Activated B cell treated with CpG ODN at 0.5 μM for 24 hours (primary cell): ENCODE measurements around the gene C1orf167. TPM values are rescaled to one million over a fixed set of nuclear protein-coding genes. Genes with fewer than 3 reads are reported as not detected.
A peak's percentile ranks its signal among the peaks of the same experiment; 100 is the strongest.

Source experiments
- ATAC-seq: fragments of 200-7000 bp; cut with Tn5 transposase; one replicate; pipeline ENCODE4 v1.10.0; 2021; ENCODE audit warnings: low read depth, mild to moderate bottlenecking, moderate library complexity
- CTCF ChIA-PET: fragments of 350-600 bp; sonication (Branson Sonifier 250); formaldehyde crosslinking; loops from one replicate; lab custom pipeline; 2021; ENCODE audit warnings: antibody characterized with exemption; lab: Charles Lee
- POLR2A ChIA-PET: fragments of 350-600 bp; sonication (Branson Sonifier 250); formaldehyde crosslinking; loops from one replicate; lab custom pipeline; 2021; ENCODE audit warnings: antibody characterized with exemption; lab: Charles Lee
- DNase-seq: peaks from one replicate; pipeline ENCODE4 v3.0.0; 2022
- H3K27ac Mint-ChIP-seq: one replicate; pipeline ENCODE4 v1.8.0; 2020; ENCODE audit warnings: mixed read lengths
- H3K27me3 Mint-ChIP-seq: one replicate; pipeline ENCODE4 v1.8.0; 2021; ENCODE audit warnings: mixed read lengths
- H3K36me3 Mint-ChIP-seq: one replicate; pipeline ENCODE4 v1.8.0; 2021; ENCODE audit warnings: low read depth, mixed read lengths
- H3K4me1 Mint-ChIP-seq: one replicate; pipeline ENCODE4 v1.8.0; 2021; ENCODE audit warnings: mixed read lengths
- H3K4me3 Mint-ChIP-seq: one replicate; pipeline ENCODE4 v1.8.0; 2020; ENCODE audit warnings: mild to moderate bottlenecking, mixed read lengths
- H3K9me3 Mint-ChIP-seq: one replicate; pipeline ENCODE4 v1.8.0; 2020; ENCODE audit warnings: mixed read lengths
- intact Hi-C: fragments of 100-400 bp; cut with micrococcal nuclease; formaldehyde crosslinking; loops from one replicate; pipeline ENCODE4 v1.15.1; 2024
- total RNA-seq: library from RNA; stranded (reverse); gene quantifications from 2 replicates; pipeline ENCODE4 v1.2.3, GENCODE V29; 2022
- TF ChIP-seq, protein P1 (sequence below): fragments of 200-600 bp; IDR thresholded peaks from one replicate; pipeline ENCODE4 v1.8.0; 2022; ENCODE audit warnings: antibody characterized with exemption, mild to moderate bottlenecking

Gene C1orf167
- total RNA-seq, 1 donor from 2014 or later, result not detected

DNA sequence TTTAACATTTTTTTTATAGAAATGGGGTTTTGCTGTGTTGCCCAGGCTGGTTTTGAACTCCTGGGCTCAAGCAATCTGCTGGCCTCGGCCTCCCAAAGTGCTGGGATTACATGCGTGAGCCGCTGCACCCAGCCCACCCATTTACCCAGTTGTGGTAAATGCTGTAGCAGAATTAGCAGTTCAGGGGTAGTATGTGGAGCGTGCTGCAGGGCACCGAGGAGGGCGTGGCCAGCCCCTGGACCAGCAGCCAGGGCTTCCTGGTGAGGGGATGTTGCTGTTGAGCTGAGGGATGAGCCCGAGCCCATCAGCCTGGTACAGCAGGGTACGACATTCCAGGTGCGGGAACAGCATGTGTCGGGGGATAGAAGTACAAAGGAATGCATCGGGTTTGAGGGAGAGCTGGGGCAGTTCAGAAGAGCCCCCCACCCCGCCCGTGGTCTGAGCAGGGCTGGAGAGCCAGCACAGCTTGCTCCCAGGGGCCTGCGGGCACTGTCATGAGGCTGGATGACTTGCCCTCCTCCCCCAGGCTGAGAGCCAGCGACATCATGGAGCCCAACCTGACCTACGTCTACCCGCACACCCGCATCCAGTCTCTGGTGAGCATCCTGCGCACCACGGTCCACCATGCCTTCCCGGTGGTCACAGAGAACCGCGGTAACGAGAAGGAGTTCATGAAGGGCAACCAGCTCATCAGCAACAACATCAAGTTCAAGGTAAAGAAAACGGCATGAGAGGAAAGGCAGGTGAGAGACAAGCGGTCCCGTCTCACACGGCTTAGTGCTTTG lies 73.6 kb downstream of the C1orf167 start:
- Mint-ChIP-seq H3K27me3 (no peaks in the 10 kb centered on the region), H3K9me3 (no peaks in the 10 kb centered on the region), H3K36me3 (peaks cover 95% of the 10 kb centered on the region), H3K27ac (no peak overlapping the region), H3K4me1 (peaks cover 3% of the 10 kb centered on the region), H3K4me3 (no peak overlapping the region)
- DNase-seq, result no peak
- no peak for ATAC-seq
- TF ChIP-seq, protein P1, sequence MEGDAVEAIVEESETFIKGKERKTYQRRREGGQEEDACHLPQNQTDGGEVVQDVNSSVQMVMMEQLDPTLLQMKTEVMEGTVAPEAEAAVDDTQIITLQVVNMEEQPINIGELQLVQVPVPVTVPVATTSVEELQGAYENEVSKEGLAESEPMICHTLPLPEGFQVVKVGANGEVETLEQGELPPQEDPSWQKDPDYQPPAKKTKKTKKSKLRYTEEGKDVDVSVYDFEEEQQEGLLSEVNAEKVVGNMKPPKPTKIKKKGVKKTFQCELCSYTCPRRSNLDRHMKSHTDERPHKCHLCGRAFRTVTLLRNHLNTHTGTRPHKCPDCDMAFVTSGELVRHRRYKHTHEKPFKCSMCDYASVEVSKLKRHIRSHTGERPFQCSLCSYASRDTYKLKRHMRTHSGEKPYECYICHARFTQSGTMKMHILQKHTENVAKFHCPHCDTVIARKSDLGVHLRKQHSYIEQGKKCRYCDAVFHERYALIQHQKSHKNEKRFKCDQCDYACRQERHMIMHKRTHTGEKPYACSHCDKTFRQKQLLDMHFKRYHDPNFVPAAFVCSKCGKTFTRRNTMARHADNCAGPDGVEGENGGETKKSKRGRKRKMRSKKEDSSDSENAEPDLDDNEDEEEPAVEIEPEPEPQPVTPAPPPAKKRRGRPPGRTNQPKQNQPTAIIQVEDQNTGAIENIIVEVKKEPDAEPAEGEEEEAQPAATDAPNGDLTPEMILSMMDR, result no peak
- POLR2A ChIA-PET, result interaction anchor here (8.8 kb wide), 1 partner anchor 73 kb away, joined by 89 read pairs; no protein-coding TSS in a partner anchor
- CTCF ChIA-PET, result interaction anchor here (1.1 kb wide), 1 partner anchor 72 kb away, joined by 3 read pairs; no protein-coding TSS in a partner anchor
- intact Hi-C loops, result loop anchor here (10.0 kb wide), 1 partner anchor 51 kb away; no protein-coding TSS in a partner anchor

- peaks cover 95% of the 10 kb centered on the region for H3K36me3 Mint-ChIP-seq
- ATAC-seq (no peak), DNase-seq (no peak)
- ChIA-PET POLR2A (interaction anchor here (0.8 to 8.8 kb wide), 2 partner anchors 72 to 182 kb away, joined by 3 to 89 read pairs; partner anchors contain the start of gene MIIP), CTCF (interaction anchor here (1.1 to 3.9 kb wide), 3 partner anchors 55 to 130 kb away, joined by 3 to 19 read pairs (median 14); no protein-coding TSS in a partner anchor)
- H3K27me3 Mint-ChIP-seq, result no peaks in the 10 kb centered on the region
- H3K27ac Mint-ChIP-seq, result no peak overlapping the region
- TF ChIP-seq, protein P1, result no peak
- H3K4me3 Mint-ChIP-seq, result no peak overlapping the region
- peaks cover 14% of the 10 kb centered on the region for H3K4me1 Mint-ChIP-seq
- H3K9me3 Mint-ChIP-seq, result no peaks in the 10 kb centered on the region
- intact Hi-C loops, result loop anchor here (10.0 kb wide), 1 partner anchor 52 kb away; no protein-coding TSS in a partner anchor
These were observed 75.2 kb downstream of the C1orf167 start for GRCh38 chr1:11836955-11837766.

DNA sequence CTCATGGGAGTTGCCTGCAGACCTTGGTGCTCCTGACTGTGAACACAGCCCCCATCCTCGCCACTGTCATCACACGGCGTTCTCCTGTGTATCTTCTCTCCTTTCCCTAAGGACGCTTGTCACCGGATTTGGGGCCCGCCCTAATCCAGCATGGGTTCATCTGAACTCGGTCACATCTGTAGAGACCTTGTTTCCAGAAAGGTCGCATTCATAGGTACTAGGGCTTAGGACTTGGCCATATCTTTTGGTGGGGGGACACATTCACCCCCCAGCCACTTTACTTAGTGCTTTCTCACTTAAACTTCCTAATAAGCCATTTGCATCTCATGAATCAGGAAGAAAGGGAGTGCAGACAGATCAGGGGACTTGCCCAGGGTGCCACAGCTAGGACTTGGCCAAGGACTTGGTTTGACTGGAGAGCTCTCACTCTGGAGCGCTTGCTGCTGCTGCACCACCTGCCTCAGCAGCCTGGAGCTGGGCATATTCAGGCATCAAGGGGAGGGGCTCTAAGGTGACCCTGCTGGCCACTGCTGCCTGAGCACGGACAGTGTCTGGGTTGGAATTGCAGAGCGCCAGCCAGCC lies 75.9 kb downstream of the C1orf167 start:
- Mint-ChIP-seq H3K36me3 (peaks cover 93% of the 10 kb centered on the region), H3K4me3 (no peak overlapping the region), H3K4me1 (peaks cover 20% of the 10 kb centered on the region), H3K27me3 (no peaks in the 10 kb centered on the region), H3K9me3 (no peaks in the 10 kb centered on the region), H3K27ac (peak overlapping the region; percentile 41)
- DNase-seq, result no peak
- TF ChIP-seq, protein P1, result no peak
- no peak for ATAC-seq
- ChIA-PET POLR2A (interaction anchor here (0.8 to 8.8 kb wide), 3 partner anchors 32 to 181 kb away, joined by 3 to 89 read pairs (median 3); partner anchors contain the start of genes CLCN6 and MIIP), CTCF (interaction anchor here (0.6 to 3.9 kb wide), 8 partner anchors 15 to 193 kb away, joined by 3 to 19 read pairs (median 6); no protein-coding TSS in a partner anchor)
- intact Hi-C loops, result loop anchor here (1.0 to 10.0 kb wide), 4 partner anchors 53 to 129 kb away; no protein-coding TSS in a partner anchor

DNA sequence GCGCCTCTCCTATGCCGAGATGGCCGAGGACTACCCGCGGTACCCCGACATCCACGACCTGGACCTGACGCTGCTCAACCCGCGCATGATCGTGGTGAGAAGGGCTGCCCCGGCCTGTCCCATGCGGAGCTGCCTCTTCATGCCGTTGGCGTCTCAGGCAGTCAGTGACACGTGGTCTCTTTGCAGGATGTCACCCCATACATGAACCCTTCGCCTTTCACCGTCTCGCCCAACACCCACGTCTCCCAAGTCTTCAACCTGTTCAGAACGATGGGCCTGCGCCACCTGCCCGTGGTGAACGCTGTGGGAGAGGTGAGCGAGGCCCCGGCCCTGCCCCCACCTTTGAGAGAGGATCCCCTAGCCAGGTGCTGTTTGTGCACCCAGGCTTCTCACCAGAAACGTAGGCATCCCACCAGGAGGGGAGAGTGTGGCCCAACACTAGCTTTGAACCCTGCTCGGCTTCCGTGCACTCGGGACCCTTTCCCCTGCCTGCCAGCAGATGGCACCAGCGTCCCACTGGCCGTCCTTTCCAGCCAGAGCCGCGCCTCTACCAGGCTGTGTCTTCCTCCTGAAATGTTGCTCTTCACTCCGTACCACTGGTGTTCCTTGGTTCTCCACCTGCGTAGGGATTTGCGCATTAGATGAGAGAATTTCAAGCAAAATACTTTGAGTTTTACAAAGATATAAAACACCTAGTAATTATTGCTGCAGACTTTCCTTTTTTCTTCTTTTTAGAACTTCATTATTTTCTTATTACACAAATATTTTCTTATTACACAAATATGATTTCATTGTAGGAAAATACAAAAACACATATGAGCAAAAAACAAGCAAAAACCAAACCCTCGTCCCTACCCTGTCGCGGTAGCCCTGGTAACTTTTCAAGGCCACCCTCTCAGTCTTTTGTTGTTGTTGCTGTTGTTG lies 76.6 kb downstream of the C1orf167 start:
- Mint-ChIP-seq H3K36me3 (peaks cover 92% of the 10 kb centered on the region), H3K4me1 (peaks cover 27% of the 10 kb centered on the region), H3K27ac (no peak overlapping the region), H3K4me3 (no peak overlapping the region), H3K27me3 (no peaks in the 10 kb centered on the region), H3K9me3 (no peaks in the 10 kb centered on the region)
- ChIA-PET POLR2A (interaction anchor here (0.8 to 8.8 kb wide), 3 partner anchors 32 to 181 kb away, joined by 3 to 89 read pairs (median 3); partner anchors contain the start of genes CLCN6 and MIIP), CTCF (interaction anchor here (0.6 to 3.9 kb wide), 8 partner anchors 14 to 192 kb away, joined by 3 to 19 read pairs (median 6); no protein-coding TSS in a partner anchor)
- intact Hi-C loops, result loop anchor here (1.0 to 10.0 kb wide), 4 partner anchors 54 to 129 kb away; no protein-coding TSS in a partner anchor
- ATAC-seq, result peak; percentile 92
- peak; percentile 66 for DNase-seq
- TF ChIP-seq, protein P1, result peak; percentile 28
